K562 (cell line): ENCODE data around the gene PLEKHS1.

Experiments
- BRD4 ChIP-seq: fragments of 200-600 bp; sonication (generic); IDR thresholded peaks from 2 replicates; pipeline ENCODE4 v1.6.1; 2017; ENCODE audit warnings: inconsistent platforms
- CBX8 ChIP-seq: fragments of 200-600 bp; sonication (generic); IDR thresholded peaks from 2 replicates; pipeline ENCODE4 v1.6.1; 2012; ENCODE audit warnings: borderline replicate concordance, mixed run types, low read depth, mild to moderate bottlenecking, moderate library complexity, mixed read lengths, low read length, control low read depth, inconsistent platforms; ENCODE audit not compliant: poor library complexity, severe bottlenecking; ENCODE audit errors: extremely low read depth
- CEBPZ ChIP-seq: fragments of 150-350 bp; IDR thresholded peaks from 2 replicates; pipeline ENCODE4 v1.6.1; 2014; ENCODE audit warnings: low read depth, mild to moderate bottlenecking, low read length, borderline replicate concordance
- CXXC5 ChIP-seq: fragments of 250-450 bp; sonication (Bioruptor Pico); IDR thresholded peaks from 2 replicates; pipeline ENCODE4 v1.8.0; 2022; ENCODE audit warnings: inconsistent platforms, mild to moderate bottlenecking, moderate library complexity
- NRF1 ChIP-seq, 2 experiments: fragments of 450-650 bp; IDR thresholded peaks in 1 of 2; conservative IDR thresholded peaks in 1 of 2; 2 replicates each; pipeline ENCODE4 v1.6.1; 2014; ENCODE audit warnings: mild to moderate bottlenecking in 2 of 2
- RFX5 ChIP-seq: IDR thresholded peaks from 2 replicates; pipeline ENCODE4 v1.6.1; 2011; ENCODE audit warnings: low read depth, mild to moderate bottlenecking, improper control_type of control experiment, low read length
- SIN3A ChIP-seq, 2 experiments: fragments of 150-350 bp in 1 of 2; IDR thresholded peaks; 2 replicates each; pipeline ENCODE4 v1.6.1; 2011 to 2016; ENCODE audit warnings: borderline replicate concordance in 2 of 2, low read depth in 2 of 2, low read length in 2 of 2, mild to moderate bottlenecking in 2 of 2, moderate library complexity in 2 of 2; ENCODE audit not compliant: control insufficient read depth in 1 of 2
- TF ChIP-seq, protein P1 (sequence below), 3 experiments: IDR thresholded peaks in 2 of 3; conservative IDR thresholded peaks in 1 of 3; 2 replicates each; pipeline ENCODE4 v1.5.1; 2011 to 2012; ENCODE audit warnings: low read length in 3 of 3, mild to moderate bottlenecking in 3 of 3, control low read depth in 2 of 3, improper control_type of control experiment in 1 of 3, inconsistent platforms in 1 of 3, low read depth in 1 of 3, mixed read lengths in 1 of 3, moderate library complexity in 1 of 3; ENCODE audit not compliant: insufficient read depth in 2 of 3

GRCh38 chr10:113733635-113734034 lies 17.8 kb upstream of the PLEKHS1 start:
- TF ChIP-seq CEBPZ (no peak), BRD4 (no peak), NRF1 (conservative IDR thresholded peaks at IDR 0.05 in 1 of 2, IDR thresholded peaks at IDR 0.05 in 1 of 2) (no peak), SIN3A (IDR thresholded peaks at IDR 0.05; ENCODE audit: borderline replicate concordance in 2 of 2, control insufficient read depth in 1 of 2, low read depth in 2 of 2, low read length in 2 of 2) (no peak), CBX8 (no peak), RFX5 (no peak), CXXC5 (no peak)
- TF ChIP-seq, protein P1, sequence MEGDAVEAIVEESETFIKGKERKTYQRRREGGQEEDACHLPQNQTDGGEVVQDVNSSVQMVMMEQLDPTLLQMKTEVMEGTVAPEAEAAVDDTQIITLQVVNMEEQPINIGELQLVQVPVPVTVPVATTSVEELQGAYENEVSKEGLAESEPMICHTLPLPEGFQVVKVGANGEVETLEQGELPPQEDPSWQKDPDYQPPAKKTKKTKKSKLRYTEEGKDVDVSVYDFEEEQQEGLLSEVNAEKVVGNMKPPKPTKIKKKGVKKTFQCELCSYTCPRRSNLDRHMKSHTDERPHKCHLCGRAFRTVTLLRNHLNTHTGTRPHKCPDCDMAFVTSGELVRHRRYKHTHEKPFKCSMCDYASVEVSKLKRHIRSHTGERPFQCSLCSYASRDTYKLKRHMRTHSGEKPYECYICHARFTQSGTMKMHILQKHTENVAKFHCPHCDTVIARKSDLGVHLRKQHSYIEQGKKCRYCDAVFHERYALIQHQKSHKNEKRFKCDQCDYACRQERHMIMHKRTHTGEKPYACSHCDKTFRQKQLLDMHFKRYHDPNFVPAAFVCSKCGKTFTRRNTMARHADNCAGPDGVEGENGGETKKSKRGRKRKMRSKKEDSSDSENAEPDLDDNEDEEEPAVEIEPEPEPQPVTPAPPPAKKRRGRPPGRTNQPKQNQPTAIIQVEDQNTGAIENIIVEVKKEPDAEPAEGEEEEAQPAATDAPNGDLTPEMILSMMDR (IDR thresholded peaks at IDR 0.05 in 2 of 3, conservative IDR thresholded peaks at IDR 0.05 in 1 of 3; ENCODE audit: insufficient read depth in 2 of 3, low read depth in 1 of 3, low read length in 3 of 3), result no peak
